CD4-positive, alpha-beta T cell (primary cell): ENCODE data around the gene CNPY3. TPM values are rescaled to one million over a fixed set of nuclear protein-coding genes. Genes with fewer than 3 reads are reported as not detected.

Experiments used
- ATAC-seq: fragments of 200-7000 bp; cut with Tn5 transposase; one replicate; pipeline ENCODE4 v1.10.0; 2022; ENCODE audit warnings: mild to moderate bottlenecking; ENCODE audit not compliant: poor library complexity
- CTCF ChIA-PET: fragments of 350-600 bp; sonication (Branson Sonifier 250); formaldehyde crosslinking; loops from one replicate; lab custom pipeline; 2021; ENCODE audit warnings: antibody characterized with exemption, inconsistent platforms; lab: Charles Lee
- POLR2A ChIA-PET: fragments of 350-600 bp; sonication (Branson Sonifier 250); formaldehyde crosslinking; loops from one replicate; lab custom pipeline; 2021; ENCODE audit warnings: antibody characterized with exemption, inconsistent platforms; lab: Charles Lee
- DNase-seq, 14 experiments: peaks; one replicate each; pipeline ENCODE4 v3.0.0-alpha.2; 2013 to 2020; ENCODE audit warnings: mixed read lengths in 2 of 14
- H3K27ac ChIP-seq, 2 donors: one replicate each; pipeline versions ENCODE4 v1.5.1 to v1.7.0; 2013; ENCODE audit warnings: low read length in 2 of 2, low read depth in 1 of 2, mild to moderate bottlenecking in 1 of 2
- H3K27me3 ChIP-seq, 2 experiments: 1 replicate in 1 of 2; 2 replicates in 1 of 2; pipeline versions ENCODE4 v1.6.1 to v1.7.0; 2013; ENCODE audit warnings: low read length in 2 of 2, control low read depth in 1 of 2, mild to moderate bottlenecking in 1 of 2, moderate library complexity in 1 of 2; ENCODE audit not compliant: insufficient read depth in 2 of 2, control insufficient read depth in 1 of 2
- H3K36me3 ChIP-seq: one replicate; pipeline ENCODE4 v1.6.1; 2013; ENCODE audit warnings: low read length, control low read depth; ENCODE audit not compliant: insufficient read depth
- H3K4me1 ChIP-seq: one replicate; pipeline ENCODE4 v1.6.1; 2013; ENCODE audit warnings: low read length, control low read depth; ENCODE audit not compliant: insufficient read depth
- H3K4me3 ChIP-seq: one replicate; pipeline ENCODE4 v1.5.1; 2013; ENCODE audit warnings: mild to moderate bottlenecking, low read length, moderate library complexity
- H3K9me3 ChIP-seq, 2 experiments: 1 replicate in 1 of 2; 2 replicates in 1 of 2; pipeline versions ENCODE4 v1.6.1 to v1.7.0; 2013; ENCODE audit warnings: low read length in 2 of 2, mild to moderate bottlenecking in 2 of 2, control low read depth in 1 of 2, moderate library complexity in 1 of 2; ENCODE audit not compliant: control insufficient read depth in 1 of 2, insufficient read depth in 1 of 2
- H3K27ac Mint-ChIP-seq: one replicate; pipeline ENCODE4 v1.8.0; 2020; ENCODE audit warnings: mixed read lengths
- H3K27me3 Mint-ChIP-seq: one replicate; pipeline ENCODE4 v1.8.0; 2021; ENCODE audit warnings: mixed read lengths
- H3K36me3 Mint-ChIP-seq: one replicate; pipeline ENCODE4 v1.8.0; 2021; ENCODE audit warnings: low read depth, mixed read lengths
- H3K4me1 Mint-ChIP-seq: one replicate; pipeline ENCODE4 v1.8.0; 2021; ENCODE audit warnings: low read depth, mixed read lengths
- H3K4me3 Mint-ChIP-seq: one replicate; pipeline ENCODE4 v1.8.0; 2020; ENCODE audit warnings: mild to moderate bottlenecking, mixed read lengths
- H3K9me3 Mint-ChIP-seq: one replicate; pipeline ENCODE4 v1.8.0; 2020; ENCODE audit warnings: mixed read lengths
- intact Hi-C, 2 experiments: fragments of 100-400 bp; cut with DNase I in 1 of 2; cut with micrococcal nuclease in 1 of 2; formaldehyde crosslinking; loops; one replicate each; pipeline versions ENCODE4 v1.15.1 to v1.9.0; 2023 to 2025; cut with DNase I, micrococcal nuclease
- total RNA-seq, 174 experiments: library from RNA in 2 of 174; stranded (reverse) in 2 of 174; gene quantifications; one replicate each; pipeline ENCODE4 v1.2.3 and lab custom pipeline; 2021 to 2026
- TF ChIP-seq, protein P1 (sequence below): fragments of 200-600 bp; IDR thresholded peaks from one replicate; pipeline ENCODE4 v1.8.0; 2022; ENCODE audit warnings: antibody characterized with exemption, mild to moderate bottlenecking

CNPY3 gene
- total RNA-seq, 2 experiments from 2014 or later: 41.2 to 43.8 TPM

DNA sequence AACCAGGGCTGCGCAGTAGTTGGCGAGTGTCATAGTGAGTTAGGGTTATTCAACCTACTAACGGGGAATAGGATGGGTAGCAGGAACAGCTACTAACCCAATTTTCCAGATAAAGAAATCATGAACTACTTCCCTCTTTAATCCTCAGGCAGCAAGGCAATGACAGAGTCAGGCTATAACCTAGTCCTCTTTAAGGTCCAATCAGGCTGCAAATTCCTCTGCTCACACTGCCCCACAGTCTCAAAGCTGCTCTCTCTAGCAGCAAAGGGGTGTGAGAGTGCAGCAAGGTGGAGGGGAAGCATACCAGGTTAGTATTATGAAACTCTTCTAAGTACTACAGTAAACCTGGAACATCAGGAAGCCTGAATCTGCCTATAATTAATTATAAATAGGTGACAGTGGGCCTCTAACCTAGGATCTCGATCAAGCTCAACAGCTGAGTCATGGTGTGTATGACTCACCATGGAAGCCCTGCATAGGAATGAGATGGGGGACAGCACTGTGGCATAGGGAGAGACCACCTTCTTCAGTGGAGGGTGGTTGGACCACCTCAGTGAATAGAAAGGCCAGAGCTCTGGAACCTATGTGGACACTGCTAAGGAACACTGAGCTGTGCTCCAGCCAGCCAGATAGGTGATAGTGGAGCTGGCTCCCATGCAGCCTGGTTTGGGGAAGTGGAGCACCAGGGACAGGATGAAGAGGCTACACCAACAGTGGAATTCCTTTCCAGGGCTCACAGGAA lies 41.8 kb downstream of the CNPY3 start:
- intact Hi-C loops: no loop called here
- TF ChIP-seq, protein P1, sequence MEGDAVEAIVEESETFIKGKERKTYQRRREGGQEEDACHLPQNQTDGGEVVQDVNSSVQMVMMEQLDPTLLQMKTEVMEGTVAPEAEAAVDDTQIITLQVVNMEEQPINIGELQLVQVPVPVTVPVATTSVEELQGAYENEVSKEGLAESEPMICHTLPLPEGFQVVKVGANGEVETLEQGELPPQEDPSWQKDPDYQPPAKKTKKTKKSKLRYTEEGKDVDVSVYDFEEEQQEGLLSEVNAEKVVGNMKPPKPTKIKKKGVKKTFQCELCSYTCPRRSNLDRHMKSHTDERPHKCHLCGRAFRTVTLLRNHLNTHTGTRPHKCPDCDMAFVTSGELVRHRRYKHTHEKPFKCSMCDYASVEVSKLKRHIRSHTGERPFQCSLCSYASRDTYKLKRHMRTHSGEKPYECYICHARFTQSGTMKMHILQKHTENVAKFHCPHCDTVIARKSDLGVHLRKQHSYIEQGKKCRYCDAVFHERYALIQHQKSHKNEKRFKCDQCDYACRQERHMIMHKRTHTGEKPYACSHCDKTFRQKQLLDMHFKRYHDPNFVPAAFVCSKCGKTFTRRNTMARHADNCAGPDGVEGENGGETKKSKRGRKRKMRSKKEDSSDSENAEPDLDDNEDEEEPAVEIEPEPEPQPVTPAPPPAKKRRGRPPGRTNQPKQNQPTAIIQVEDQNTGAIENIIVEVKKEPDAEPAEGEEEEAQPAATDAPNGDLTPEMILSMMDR: no peak

DNA sequence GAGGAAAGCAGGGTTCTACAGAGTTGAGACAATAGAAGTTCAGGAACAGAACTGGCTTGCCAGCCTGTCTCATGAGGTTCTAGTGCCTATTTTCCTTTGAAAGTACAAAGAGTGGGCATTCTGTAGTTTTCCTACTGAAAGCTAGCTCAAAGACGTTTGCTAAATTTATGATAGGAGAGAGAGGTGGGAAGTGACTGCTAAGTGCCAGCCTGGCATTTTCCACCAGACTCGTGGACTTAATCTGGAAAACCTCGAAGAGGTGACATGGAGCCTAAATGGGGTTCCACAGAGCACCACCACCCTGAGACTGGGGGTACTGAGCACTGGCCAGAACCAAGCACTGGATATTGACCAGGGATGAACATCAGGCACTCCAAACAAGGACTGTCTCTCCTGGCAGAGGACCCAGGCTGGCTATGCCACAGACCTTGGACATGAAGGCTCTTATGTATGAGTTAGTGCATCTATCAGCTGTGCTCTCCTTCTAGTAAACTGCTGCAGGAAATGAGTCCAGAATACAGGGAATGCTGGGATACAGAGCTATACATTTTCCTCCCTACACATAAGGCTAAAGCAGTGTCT lies 42.6 kb downstream of the CNPY3 start:
- POLR2A ChIA-PET: interaction anchor here (2.4 kb wide), 1 partner anchor 42 kb away, joined by 6 read pairs; the partner anchor contains the start of genes KLHDC3 and MEA1

More for the DNA sequence above, 41.8 kb downstream of the CNPY3 start:
- no peak overlapping the region for H3K27ac Mint-ChIP-seq
- H3K36me3 Mint-ChIP-seq: peaks cover 15% of the 10 kb centered on the region
- Histone ChIP-seq H3K4me1 (peaks cover 8% of the 10 kb centered on the region), H3K4me3 (no peak overlapping the region), H3K9me3 (no peaks in the 10 kb centered on the region), H3K27ac (no peak overlapping the region), H3K27me3 (no peaks in the 10 kb centered on the region), H3K36me3 (peaks cover 41% of the 10 kb centered on the region)
- CTCF ChIA-PET: no interaction called here
- H3K4me3 Mint-ChIP-seq: no peak overlapping the region
- DNase-seq (no peak), ATAC-seq (no peak)
- peaks cover 6% of the 10 kb centered on the region for H3K4me1 Mint-ChIP-seq
- no peaks in the 10 kb centered on the region for H3K27me3 Mint-ChIP-seq
- no peaks in the 10 kb centered on the region for H3K9me3 Mint-ChIP-seq
- POLR2A ChIA-PET: interaction anchor here (0.5 to 2.4 kb wide), 4 partner anchors 8 to 637 kb away, joined by 3 to 8 read pairs (median 5); partner anchors contain the start of genes CNPY3, KLHDC3, MEA1 and PEX6

DNA sequence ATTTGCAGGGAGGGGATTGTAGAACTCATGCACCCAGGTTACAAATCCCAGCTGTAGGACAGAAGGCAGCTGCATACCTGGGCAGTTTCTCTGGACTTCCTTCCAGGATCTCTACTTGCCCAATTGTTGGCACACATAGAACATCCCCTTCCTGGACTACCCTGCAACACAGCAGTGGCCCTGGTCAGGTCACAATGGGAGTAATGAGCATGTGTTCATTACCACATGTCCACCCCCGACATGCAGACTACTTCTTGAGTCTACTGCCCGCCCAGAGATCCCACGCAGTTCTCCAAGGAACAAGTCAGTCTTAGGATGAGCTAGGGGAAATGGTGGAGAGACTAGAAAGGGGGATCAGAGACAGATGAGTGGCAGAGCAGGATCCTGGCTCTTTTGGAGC lies 44.6 kb downstream of the CNPY3 start:
- Histone ChIP-seq H3K36me3 (peaks cover 18% of the 10 kb centered on the region), H3K9me3 (no peaks in the 10 kb centered on the region), H3K4me1 (peaks cover 26% of the 10 kb centered on the region), H3K27ac (no peak overlapping the region), H3K27me3 (no peaks in the 10 kb centered on the region), H3K4me3 (no peak overlapping the region)
- ChIA-PET CTCF (no interaction called here), POLR2A (interaction anchor here (0.7 to 2.4 kb wide), 2 partner anchors 10 to 46 kb away, joined by 3 to 11 read pairs; partner anchors contain the start of gene PPP2R5D)
- no peaks in the 10 kb centered on the region for H3K27me3 Mint-ChIP-seq
- DNase-seq: no peak
- TF ChIP-seq, protein P1: no peak
- peaks cover 22% of the 10 kb centered on the region for H3K4me1 Mint-ChIP-seq
- no peaks in the 10 kb centered on the region for H3K9me3 Mint-ChIP-seq
- ATAC-seq: no peak
- H3K4me3 Mint-ChIP-seq: no peak overlapping the region
- peaks cover 19% of the 10 kb centered on the region for H3K36me3 Mint-ChIP-seq
- intact Hi-C loops: no loop called here
- no peak overlapping the region for H3K27ac Mint-ChIP-seq

More for the DNA sequence above, 42.6 kb downstream of the CNPY3 start:
- CTCF ChIA-PET: no interaction called here
- DNase-seq: no peak
- Histone ChIP-seq H3K27ac (no peak overlapping the region), H3K4me1 (peaks cover 11% of the 10 kb centered on the region), H3K27me3 (no peaks in the 10 kb centered on the region), H3K4me3 (no peak overlapping the region), H3K36me3 (peaks cover 34% of the 10 kb centered on the region), H3K9me3 (no peaks in the 10 kb centered on the region)
- no peaks in the 10 kb centered on the region for H3K9me3 Mint-ChIP-seq
- intact Hi-C loops: no loop called here
- peaks cover 17% of the 10 kb centered on the region for H3K36me3 Mint-ChIP-seq
- no peak overlapping the region for H3K27ac Mint-ChIP-seq
- H3K4me1 Mint-ChIP-seq: peaks cover 9% of the 10 kb centered on the region
- ATAC-seq: no peak
- TF ChIP-seq, protein P1: no peak
- no peaks in the 10 kb centered on the region for H3K27me3 Mint-ChIP-seq
- H3K4me3 Mint-ChIP-seq: no peak overlapping the region
